WTC11 (cell line): ENCODE data around the gene DTX1. TPM values are rescaled to one million over a fixed set of nuclear protein-coding genes. Genes with fewer than 3 reads are reported as not detected.

Source experiments
- ATAC-seq: fragments of 200-7000 bp; cut with Tn5 transposase; 2 replicates; pipeline ENCODE4 v1.10.0; 2021; ENCODE audit warnings: mild to moderate bottlenecking, moderate library complexity
- CTCF ChIA-PET: fragments of 300-600 bp; sonication (Branson Sonifier 250); formaldehyde crosslinking; loops from one replicate; lab custom pipeline; 2021; ENCODE audit warnings: antibody characterized with exemption; lab: Charles Lee
- POLR2A ChIA-PET: fragments of 350-600 bp; sonication (Branson Sonifier 250); formaldehyde crosslinking; loops from one replicate; lab custom pipeline; 2021; ENCODE audit warnings: antibody characterized with exemption; lab: Charles Lee
- DNase-seq: peaks from one replicate; pipeline ENCODE4 v3.0.0; 2021; ENCODE audit warnings: low spot score
- H3K27ac Mint-ChIP-seq: 2 replicates; pipeline ENCODE4 v1.8.0; 2021; ENCODE audit warnings: mixed read lengths
- H3K27me3 Mint-ChIP-seq: 2 replicates; pipeline ENCODE4 v1.8.0; 2021; ENCODE audit warnings: low read depth, mild to moderate bottlenecking, moderate library complexity, mixed read lengths
- H3K36me3 Mint-ChIP-seq: 2 replicates; pipeline ENCODE4 v1.8.0; 2021; ENCODE audit warnings: mixed read lengths
- H3K4me1 Mint-ChIP-seq: 2 replicates; pipeline ENCODE4 v1.8.0; 2022; ENCODE audit warnings: mixed read lengths
- H3K4me3 Mint-ChIP-seq: 2 replicates; pipeline ENCODE4 v1.8.0; 2021; ENCODE audit warnings: mild to moderate bottlenecking, moderate library complexity, mixed read lengths
- H3K9me3 Mint-ChIP-seq: 2 replicates; pipeline ENCODE4 v1.8.0; 2021; ENCODE audit warnings: mixed read lengths
- E2F5 ChIP-seq: sonication (generic); formaldehyde crosslinking; IDR thresholded peaks from 2 replicates; pipeline ENCODE4 v1.8.1; 2022; ENCODE audit warnings: mild to moderate bottlenecking, moderate library complexity, missing genetic modification reagents
- ERG ChIP-seq: fragments of 250-450 bp; sonication (Bioruptor Pico); IDR thresholded peaks from 2 replicates; pipeline ENCODE4 v1.8.0; 2021; ENCODE audit warnings: mild to moderate bottlenecking
- ESRRA ChIP-seq: sonication (generic); formaldehyde crosslinking; IDR thresholded peaks from 2 replicates; pipeline ENCODE4 v1.8.1; 2022; ENCODE audit warnings: mild to moderate bottlenecking, missing genetic modification reagents, borderline replicate concordance
- JUN ChIP-seq: sonication (generic); formaldehyde crosslinking; IDR thresholded peaks from 2 replicates; pipeline ENCODE4 v1.8.0; 2023; ENCODE audit warnings: mild to moderate bottlenecking, missing genetic modification reagents
- MXD4 ChIP-seq: fragments of 250-450 bp; sonication (Bioruptor Pico); IDR thresholded peaks from 2 replicates; pipeline ENCODE4 v1.8.0; 2021; ENCODE audit warnings: mild to moderate bottlenecking, moderate library complexity, borderline replicate concordance
- NR2C2 ChIP-seq: sonication (generic); formaldehyde crosslinking; IDR thresholded peaks from 2 replicates; pipeline ENCODE4 v1.8.0; 2022; ENCODE audit warnings: mild to moderate bottlenecking, missing genetic modification reagents
- TCF7 ChIP-seq: sonication (generic); formaldehyde crosslinking; IDR thresholded peaks from 2 replicates; pipeline ENCODE4 v1.8.0; 2022; ENCODE audit warnings: mild to moderate bottlenecking, low read depth, missing genetic modification reagents, moderate library complexity
- ZMAT4 ChIP-seq: fragments of 250-450 bp; sonication (Bioruptor Pico); IDR thresholded peaks from 2 replicates; pipeline ENCODE4 v1.9.0; 2021; ENCODE audit warnings: mild to moderate bottlenecking
- ZNF317 ChIP-seq: sonication (generic); formaldehyde crosslinking; IDR thresholded peaks from 2 replicates; pipeline ENCODE4 v1.8.1; 2023; ENCODE audit warnings: low read depth, mild to moderate bottlenecking, moderate library complexity, missing genetic modification reagents, borderline replicate concordance
- total RNA-seq: library from RNA; stranded (reverse); gene quantifications from 3 replicates; pipeline ENCODE4 v1.2.3, GENCODE V29; 2021
- TF ChIP-seq, protein P1 (sequence below): sonication (generic); formaldehyde crosslinking; IDR thresholded peaks from 2 replicates; pipeline ENCODE4 v1.8.0; 2022; ENCODE audit warnings: missing genetic modification reagents
- TF ChIP-seq, protein P2 (sequence below): sonication (generic); formaldehyde crosslinking; IDR thresholded peaks from 2 replicates; pipeline ENCODE4 v1.8.0; 2022; ENCODE audit warnings: mild to moderate bottlenecking, missing genetic modification reagents

Gene DTX1
- total RNA-seq, 1 experiment from 2014 or later, result 6.2 TPM

GRCh38 chr12:113095405-113095804, 38.9 kb downstream of the DTX1 start:
- no peaks in the 10 kb centered on the region for H3K9me3 Mint-ChIP-seq
- DNase-seq, result no peak
- H3K27me3 Mint-ChIP-seq, result no peaks in the 10 kb centered on the region; the same call in 1 of the 2 replicates
- no peaks in the 10 kb centered on the region for H3K36me3 Mint-ChIP-seq
- peaks cover 16% of the 10 kb centered on the region for H3K4me1 Mint-ChIP-seq
- ChIA-PET POLR2A (no interaction called here), CTCF (no interaction called here)
- H3K4me3 Mint-ChIP-seq, result no peak overlapping the region
- TF ChIP-seq, protein P1, sequence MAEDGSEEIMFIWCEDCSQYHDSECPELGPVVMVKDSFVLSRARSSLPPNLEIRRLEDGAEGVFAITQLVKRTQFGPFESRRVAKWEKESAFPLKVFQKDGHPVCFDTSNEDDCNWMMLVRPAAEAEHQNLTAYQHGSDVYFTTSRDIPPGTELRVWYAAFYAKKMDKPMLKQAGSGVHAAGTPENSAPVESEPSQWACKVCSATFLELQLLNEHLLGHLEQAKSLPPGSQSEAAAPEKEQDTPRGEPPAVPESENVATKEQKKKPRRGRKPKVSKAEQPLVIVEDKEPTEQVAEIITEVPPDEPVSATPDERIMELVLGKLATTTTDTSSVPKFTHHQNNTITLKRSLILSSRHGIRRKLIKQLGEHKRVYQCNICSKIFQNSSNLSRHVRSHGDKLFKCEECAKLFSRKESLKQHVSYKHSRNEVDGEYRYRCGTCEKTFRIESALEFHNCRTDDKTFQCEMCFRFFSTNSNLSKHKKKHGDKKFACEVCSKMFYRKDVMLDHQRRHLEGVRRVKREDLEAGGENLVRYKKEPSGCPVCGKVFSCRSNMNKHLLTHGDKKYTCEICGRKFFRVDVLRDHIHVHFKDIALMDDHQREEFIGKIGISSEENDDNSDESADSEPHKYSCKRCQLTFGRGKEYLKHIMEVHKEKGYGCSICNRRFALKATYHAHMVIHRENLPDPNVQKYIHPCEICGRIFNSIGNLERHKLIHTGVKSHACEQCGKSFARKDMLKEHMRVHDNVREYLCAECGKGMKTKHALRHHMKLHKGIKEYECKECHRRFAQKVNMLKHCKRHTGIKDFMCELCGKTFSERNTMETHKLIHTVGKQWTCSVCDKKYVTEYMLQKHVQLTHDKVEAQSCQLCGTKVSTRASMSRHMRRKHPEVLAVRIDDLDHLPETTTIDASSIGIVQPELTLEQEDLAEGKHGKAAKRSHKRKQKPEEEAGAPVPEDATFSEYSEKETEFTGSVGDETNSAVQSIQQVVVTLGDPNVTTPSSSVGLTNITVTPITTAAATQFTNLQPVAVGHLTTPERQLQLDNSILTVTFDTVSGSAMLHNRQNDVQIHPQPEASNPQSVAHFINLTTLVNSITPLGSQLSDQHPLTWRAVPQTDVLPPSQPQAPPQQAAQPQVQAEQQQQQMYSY, result no peak
- TF ChIP-seq ESRRA (CRISPR knock-in tag) (no peak), ZMAT4 (CRISPR knock-in tag) (no peak), MXD4 (CRISPR knock-in tag) (no peak), NR2C2 (no peak), JUN (no peak), ZNF317 (CRISPR knock-in tag) (no peak), E2F5 (CRISPR knock-in tag) (no peak), TCF7 (CRISPR knock-in tag) (no peak)
- TF ChIP-seq, all 79 proteins: peak for 0
- ATAC-seq, result no peak
- H3K27ac Mint-ChIP-seq, result no peak overlapping the region

DNA sequence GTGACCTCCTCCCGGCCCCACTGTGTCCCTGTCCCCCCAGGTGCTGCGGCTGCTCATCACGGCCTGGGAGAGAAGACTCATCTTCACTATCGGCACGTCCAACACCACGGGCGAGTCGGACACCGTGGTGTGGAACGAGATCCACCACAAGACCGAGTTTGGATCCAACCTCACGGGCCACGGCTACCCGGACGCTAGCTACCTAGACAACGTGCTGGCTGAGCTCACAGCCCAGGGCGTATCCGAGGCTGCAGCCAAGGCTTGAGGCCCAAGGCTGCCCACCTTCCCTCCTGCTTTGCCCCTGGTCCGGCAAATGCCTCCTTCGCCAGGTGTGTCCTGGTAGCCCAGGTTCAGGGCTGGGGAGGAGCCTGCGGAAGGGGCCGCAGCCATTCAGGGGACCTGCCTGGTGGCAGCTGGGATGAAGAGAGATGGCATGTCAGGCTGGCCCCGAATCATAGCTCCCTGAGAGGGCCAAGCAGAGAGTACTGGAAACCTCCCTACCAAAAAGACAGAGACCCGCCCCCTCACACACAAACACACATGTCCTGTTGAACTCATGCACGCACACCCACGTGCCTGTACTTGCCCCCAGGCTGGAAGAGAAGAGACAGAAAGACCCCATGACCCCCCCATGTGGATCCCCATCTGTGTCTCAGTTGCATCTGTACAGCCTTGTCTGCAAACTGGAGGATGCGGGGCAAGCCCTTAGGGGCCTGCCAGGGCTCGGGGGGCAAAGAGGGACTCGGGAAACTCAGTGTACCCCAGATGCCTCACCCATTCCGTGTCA, 40.3 kb downstream of the DTX1 start:
- Mint-ChIP-seq H3K9me3 (no peaks in the 10 kb centered on the region), H3K4me3 (no peak overlapping the region), H3K4me1 (peaks cover 16% of the 10 kb centered on the region), H3K27ac (no peak overlapping the region), H3K36me3 (no peaks in the 10 kb centered on the region), H3K27me3 (no peaks in the 10 kb centered on the region; the same call in 1 of the 2 replicates)
- no peak for ATAC-seq
- ChIA-PET CTCF (interaction anchor here (0.5 to 3.0 kb wide), 16 partner anchors 22 to 949 kb away, joined by 3 to 13 read pairs (median 4); partner anchors contain the start of gene RASAL1), POLR2A (interaction anchor here (0.6 to 1.4 kb wide), 4 partner anchors 29 to 120 kb away, joined by 3 to 8 read pairs (median 4); no protein-coding TSS in a partner anchor)
- no peak for DNase-seq
- TF ChIP-seq, protein P2, sequence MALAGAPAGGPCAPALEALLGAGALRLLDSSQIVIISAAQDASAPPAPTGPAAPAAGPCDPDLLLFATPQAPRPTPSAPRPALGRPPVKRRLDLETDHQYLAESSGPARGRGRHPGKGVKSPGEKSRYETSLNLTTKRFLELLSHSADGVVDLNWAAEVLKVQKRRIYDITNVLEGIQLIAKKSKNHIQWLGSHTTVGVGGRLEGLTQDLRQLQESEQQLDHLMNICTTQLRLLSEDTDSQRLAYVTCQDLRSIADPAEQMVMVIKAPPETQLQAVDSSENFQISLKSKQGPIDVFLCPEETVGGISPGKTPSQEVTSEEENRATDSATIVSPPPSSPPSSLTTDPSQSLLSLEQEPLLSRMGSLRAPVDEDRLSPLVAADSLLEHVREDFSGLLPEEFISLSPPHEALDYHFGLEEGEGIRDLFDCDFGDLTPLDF (CRISPR knock-in tag), result no peak
- no peak for TF ChIP-seq ERG (CRISPR knock-in tag)
